B cell (primary cell): ENCODE data around the gene ENSA. TPM values are rescaled to one million over a fixed set of nuclear protein-coding genes. Genes with fewer than 3 reads are reported as not detected.
A peak's percentile ranks its signal among the peaks of the same experiment; 100 is the strongest.

Experiments used
- ATAC-seq: fragments of 200-7000 bp; cut with Tn5 transposase; one replicate; pipeline ENCODE4 v1.10.0; 2021; ENCODE audit warnings: low read depth, mild to moderate bottlenecking, moderate number of reproducible peaks, moderate library complexity
- CTCF ChIA-PET: fragments of 350-600 bp; sonication (Branson Sonifier 250); formaldehyde crosslinking; loops from one replicate; lab custom pipeline; 2021; ENCODE audit warnings: antibody characterized with exemption, inconsistent platforms; lab: Charles Lee
- POLR2A ChIA-PET: fragments of 350-600 bp; sonication (Branson Sonifier 250); formaldehyde crosslinking; loops from one replicate; lab custom pipeline; 2021; ENCODE audit warnings: antibody characterized with exemption; lab: Charles Lee
- DNase-seq: peaks from one replicate; pipeline ENCODE4 v3.0.0; 2013
- H2AFZ ChIP-seq: 2 replicates; pipeline ENCODE4 v1.6.1; 2012; ENCODE audit warnings: mild to moderate bottlenecking, low read depth, low read length; ENCODE audit not compliant: insufficient read depth, poor library complexity, severe bottlenecking
- H3K27ac ChIP-seq, 2 donors: 1 replicate in 1 of 2; 2 replicates in 1 of 2; pipeline ENCODE4 v1.5.1; 2012 to 2013; ENCODE audit warnings: low read length in 2 of 2, mild to moderate bottlenecking in 2 of 2, moderate library complexity in 1 of 2
- H3K27me3 ChIP-seq, 4 experiments: fragments of 200-600 bp in 1 of 4; sonication (generic) in 1 of 4; replicated peaks in 1 of 4; 1 replicate in 2 of 4; 2 replicates in 2 of 4; pipeline versions ENCODE4 v1.6.1 to v1.7.0; 2013 to 2016; ENCODE audit warnings: low read length in 3 of 4, mild to moderate bottlenecking in 2 of 4, mixed read lengths in 1 of 4, moderate library complexity in 1 of 4; ENCODE audit not compliant: insufficient read depth in 4 of 4, control insufficient read depth in 3 of 4; ENCODE audit errors: control extremely low read depth in 1 of 4
- H3K36me3 ChIP-seq, 2 experiments: replicated peaks in 1 of 2; 1 replicate in 1 of 2; 2 replicates in 1 of 2; pipeline versions ENCODE4 v1.6.1 to v1.7.1; 2013; ENCODE audit warnings: low read length in 1 of 2; ENCODE audit not compliant: insufficient read depth in 2 of 2, control insufficient read depth in 1 of 2; ENCODE audit errors: control extremely low read depth in 1 of 2, extremely low read depth in 1 of 2
- H3K4me1 ChIP-seq, 2 donors: fragments of 200-600 bp in 1 of 2; sonication (generic) in 1 of 2; 1 replicate in 1 of 2; 2 replicates in 1 of 2; pipeline versions ENCODE4 v1.5.1 to v1.6.1; 2013 to 2017; ENCODE audit warnings: low read length in 2 of 2; ENCODE audit not compliant: control insufficient read depth in 2 of 2, insufficient read depth in 2 of 2
- H3K4me2 ChIP-seq: replicated peaks from 2 replicates; pipeline ENCODE3; 2012; ENCODE audit warnings: mild to moderate bottlenecking, low read depth, low read length; ENCODE audit not compliant: poor library complexity, severe bottlenecking
- H3K4me3 ChIP-seq, 5 experiments: fragments of 200-600 bp in 1 of 5; sonication (generic) in 1 of 5; 1 replicate in 3 of 5; 2 replicates in 2 of 5; pipeline versions ENCODE4 v1.5.1 to v1.7.0; 2011 to 2016; ENCODE audit warnings: low read length in 4 of 5, mild to moderate bottlenecking in 4 of 5, low read depth in 2 of 5, control low read depth in 1 of 5, moderate library complexity in 1 of 5; ENCODE audit not compliant: insufficient read depth in 1 of 5; ENCODE audit errors: control extremely low read depth in 1 of 5, extremely low read depth in 1 of 5
- H3K79me2 ChIP-seq: fragments of 200-600 bp; sonication (generic); one replicate; pipeline ENCODE4 v1.6.0; 2016; ENCODE audit warnings: low read length; ENCODE audit not compliant: control insufficient read depth, insufficient read depth
- H3K9ac ChIP-seq: fragments of 200-600 bp; sonication (generic); 2 replicates; pipeline ENCODE4 v1.6.1; 2017; ENCODE audit warnings: mild to moderate bottlenecking, low read length, moderate library complexity
- H3K9me3 ChIP-seq, 3 donors: one replicate each; pipeline versions ENCODE4 v1.6.1 to v1.7.1; 2013; ENCODE audit warnings: low read length in 2 of 3; ENCODE audit not compliant: control insufficient read depth in 2 of 3, insufficient read depth in 1 of 3; ENCODE audit errors: control extremely low read depth in 1 of 3
- H4K20me1 ChIP-seq: 2 replicates; pipeline ENCODE4 v1.6.0; 2012; ENCODE audit warnings: mild to moderate bottlenecking, low read length; ENCODE audit not compliant: insufficient read depth, control insufficient read depth, poor library complexity, severe bottlenecking
- H3K27ac Mint-ChIP-seq: one replicate; pipeline ENCODE4 v1.8.0; 2021; ENCODE audit warnings: mixed read lengths
- H3K27me3 Mint-ChIP-seq: one replicate; pipeline ENCODE4 v1.8.0; 2021; ENCODE audit warnings: mixed read lengths
- H3K4me1 Mint-ChIP-seq: one replicate; pipeline ENCODE4 v1.8.0; 2021; ENCODE audit warnings: mixed read lengths
- H3K4me3 Mint-ChIP-seq: one replicate; pipeline ENCODE4 v1.8.0; 2021; ENCODE audit warnings: mixed read lengths
- H3K9me3 Mint-ChIP-seq: one replicate; pipeline ENCODE4 v1.8.0; 2022; ENCODE audit warnings: mixed read lengths; ENCODE audit not compliant: insufficient read depth
- CTCF ChIP-seq: fragments of 200-600 bp; IDR thresholded peaks from one replicate; pipeline ENCODE4 v1.8.0; 2022; ENCODE audit warnings: antibody characterized with exemption, mild to moderate bottlenecking
- EZH2 ChIP-seq: IDR thresholded peaks from 2 replicates; pipeline ENCODE4 v1.6.1; 2012; ENCODE audit warnings: borderline replicate concordance, low read depth, mild to moderate bottlenecking, moderate library complexity, low read length; ENCODE audit not compliant: insufficient read depth, poor library complexity, severe bottlenecking
- WGBS: methylation state at CpG from one replicate; pipeline ENCODE4 v1.1.5; 2013; ENCODE audit warnings: missing lambda C conversion rate; ENCODE audit not compliant: insufficient coverage; 5-methylcytosine and 5-hydroxymethylcytosine counted together
- intact Hi-C: fragments of 100-400 bp; cut with micrococcal nuclease; formaldehyde crosslinking; loops from one replicate; pipeline ENCODE4 v1.10.0; 2022
- polyA plus RNA-seq: library from polyadenylated mRNA; depleted of rRNA; stranded (reverse); fragments of >200 nt; gene quantifications from 2 replicates; pipeline ENCODE4 v1.2.3, GENCODE V29; 2012
- total RNA-seq, 2 donors: library from RNA; stranded (reverse); fragments of 120-200 nt in 1 of 2; gene quantifications; 1 replicate in 1 of 2; 2 replicates in 1 of 2; pipeline versions ENCODE4 v1.2.3 to v1.2.4, GENCODE V29; 2013 to 2022

The ENSA gene
- total and polyA plus RNA-seq, 2 donors (not counting 1 experiment from before 2014, with no cell fraction given), result 85.5 to 115 TPM

- peak overlapping the region; percentile 86 for H3K4me2 ChIP-seq
- no peak overlapping the region for H2AFZ ChIP-seq
- ChIA-PET POLR2A (interaction anchor here (1.6 to 11.2 kb wide), 2 partner anchors 7 to 13 kb away, joined by 11 to 371 read pairs; no protein-coding TSS in a partner anchor), CTCF (interaction anchor here (0.6 to 19.2 kb wide), 4 partner anchors 16 to 945 kb away, joined by 3 to 497 read pairs (median 88); partner anchors contain the start of gene ENSA)
- H3K27ac ChIP-seq, result peak overlapping the region; percentile 86 to 97
- no peaks in the 10 kb centered on the region for H3K9me3 Mint-ChIP-seq
- peaks cover 82% of the 10 kb centered on the region for H3K79me2 ChIP-seq
- WGBS, result 0% methylated on average over 6 of the region's 11 CpGs
- peak overlapping the region; percentile 97 for H3K27ac Mint-ChIP-seq
- TF ChIP-seq EZH2 (no peak), CTCF (no peak)
- H3K9me3 ChIP-seq, result no peaks in the 10 kb centered on the region
- H3K36me3 ChIP-seq, result peaks cover 1 to 63% of the 10 kb centered on the region in 2 experiments
- H3K4me3 Mint-ChIP-seq, result peak overlapping the region; percentile 99
- H3K27me3 ChIP-seq, result no peaks in the 10 kb centered on the region
- peaks cover 44 to 52% of the 10 kb centered on the region in 2 donors for H3K4me1 ChIP-seq
- DNase-seq, result peak; percentile 32
- ATAC-seq, result no peak
- peaks cover 64% of the 10 kb centered on the region for H3K4me1 Mint-ChIP-seq
- peak overlapping the region; percentile 76 to 100 (median 98) for H3K4me3 ChIP-seq
- no peaks in the 10 kb centered on the region for H3K27me3 Mint-ChIP-seq
- peak overlapping the region; percentile 94 for H3K9ac ChIP-seq
- intact Hi-C loops, result no loop called here
- peaks cover 64% of the 10 kb centered on the region for H4K20me1 ChIP-seq
Observed at GRCh38 chr1:150577557-150578271, 51.7 kb downstream of the ENSA start.
